ENCODE measurements around the gene ZMIZ1. TPM values are rescaled to one million over a fixed set of nuclear protein-coding genes. Genes with fewer than 3 reads are reported as not detected.
A peak's percentile ranks its signal among the peaks of the same experiment; 100 is the strongest.

Gene ZMIZ1
- total and polyA plus RNA-seq, 5 donors, result 38.0 to 83.1 (median 71.1) TPM

- Histone ChIP-seq H3K4me3 (ENCODE audit: low read length) (no peak overlapping the region), H3K27ac (ENCODE audit: low read length) (peak overlapping the region; percentile 93), H3K27me3 (ENCODE audit: control insufficient read depth, insufficient read depth) (no peaks in the 10 kb centered on the region), H3K4me1 (ENCODE audit: control insufficient read depth, insufficient read depth, low read length) (peaks cover 43% of the 10 kb centered on the region), H3K9me3 (ENCODE audit: control insufficient read depth, low read length) (no peaks in the 10 kb centered on the region)
- intact Hi-C loops (cut with DNase I), result no loop called here
- DNase-seq, result peak in 1 of 3 donors; percentile 52
- WGBS, result 96% methylated on average over 12 of the region's 12 CpGs
- ATAC-seq, result no peak
These were observed 93.3 kb downstream of the ZMIZ1 start for GRCh38 chr10:79162022-79162421.

DNA sequence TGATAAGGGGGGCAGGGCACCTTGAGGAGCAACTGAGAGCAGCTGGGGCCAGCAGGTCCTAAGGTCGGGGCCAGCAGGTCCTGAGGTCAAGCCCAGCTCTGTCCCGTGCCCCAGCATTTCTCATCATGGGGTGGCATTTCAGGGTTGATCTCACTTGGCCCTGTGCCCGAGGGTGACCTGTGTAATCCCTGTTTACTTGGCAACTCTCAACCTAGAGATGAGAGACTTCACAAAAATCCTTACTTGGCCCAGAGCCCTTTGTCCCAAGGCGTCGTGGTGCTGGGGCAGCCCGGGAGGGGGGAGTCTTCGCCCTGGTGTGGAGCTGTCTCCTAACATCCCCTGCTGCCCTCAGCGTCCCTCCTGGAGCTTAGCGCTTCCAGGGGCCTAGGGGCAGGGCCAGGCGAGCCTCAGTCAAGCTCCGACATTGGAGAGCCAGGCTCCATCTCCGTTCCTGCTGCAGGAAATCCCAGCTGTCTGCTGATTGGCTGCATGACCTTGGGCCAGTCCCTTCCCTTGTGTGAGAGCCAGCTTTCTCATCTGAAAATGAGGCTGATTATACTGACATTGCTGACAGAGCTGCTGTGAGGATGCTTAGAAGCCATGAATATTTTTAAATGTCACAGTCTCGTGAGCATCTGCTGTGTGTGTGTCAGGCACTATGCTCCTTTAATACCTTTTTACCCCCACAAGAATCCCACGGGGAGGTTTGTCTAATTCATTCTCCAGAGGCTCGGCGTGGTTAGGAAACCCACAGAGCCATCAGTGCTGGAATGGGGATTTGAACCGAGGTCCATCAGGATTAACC lies 94.3 kb downstream of the ZMIZ1 start:
- Histone ChIP-seq H3K4me3 (ENCODE audit: low read length) (no peak overlapping the region), H3K27me3 (ENCODE audit: control insufficient read depth, insufficient read depth) (no peaks in the 10 kb centered on the region), H3K9me3 (ENCODE audit: control insufficient read depth, low read length) (no peaks in the 10 kb centered on the region), H3K27ac (ENCODE audit: low read length) (no peak overlapping the region), H3K4me1 (ENCODE audit: control insufficient read depth, insufficient read depth, low read length) (peaks cover 34% of the 10 kb centered on the region)
- WGBS, result 59% methylated on average over 17 of the region's 17 CpGs
- DNase-seq, result peak in 1 of 3 donors; percentile 57
- no peak for ATAC-seq
- intact Hi-C loops (cut with DNase I), result no loop called here

DNA sequence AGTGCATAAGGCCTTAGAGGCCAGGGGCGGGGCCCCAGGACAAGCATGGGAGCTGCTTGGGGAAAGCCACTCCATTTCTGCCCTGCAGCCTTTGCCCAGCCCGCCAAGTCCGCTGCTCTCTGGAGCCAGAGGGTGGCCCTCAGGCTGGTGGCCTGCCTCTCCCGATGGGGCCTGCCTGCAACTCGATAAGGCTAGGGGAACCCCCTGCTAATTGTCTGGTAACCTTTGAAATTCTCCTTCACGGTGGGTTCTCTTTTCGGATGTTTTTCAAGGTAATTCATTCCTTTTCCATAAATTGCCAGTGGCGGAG lies 94.9 kb downstream of the ZMIZ1 start:
- no peak overlapping the region for H3K27ac ChIP-seq (ENCODE audit: low read length)
- H3K4me1 ChIP-seq (ENCODE audit: control insufficient read depth, insufficient read depth, low read length), result peaks cover 28% of the 10 kb centered on the region
- ATAC-seq (no peak), DNase-seq (peak in 1 of 3 donors; percentile 56)
- no peak overlapping the region for H3K4me3 ChIP-seq (ENCODE audit: low read length)
- H3K9me3 ChIP-seq (ENCODE audit: control insufficient read depth, low read length), result no peaks in the 10 kb centered on the region
- no peaks in the 10 kb centered on the region for H3K27me3 ChIP-seq (ENCODE audit: control insufficient read depth, insufficient read depth)
- intact Hi-C loops (cut with DNase I), result no loop called here
- WGBS, result 85% methylated on average over 8 of the region's 8 CpGs

DNA sequence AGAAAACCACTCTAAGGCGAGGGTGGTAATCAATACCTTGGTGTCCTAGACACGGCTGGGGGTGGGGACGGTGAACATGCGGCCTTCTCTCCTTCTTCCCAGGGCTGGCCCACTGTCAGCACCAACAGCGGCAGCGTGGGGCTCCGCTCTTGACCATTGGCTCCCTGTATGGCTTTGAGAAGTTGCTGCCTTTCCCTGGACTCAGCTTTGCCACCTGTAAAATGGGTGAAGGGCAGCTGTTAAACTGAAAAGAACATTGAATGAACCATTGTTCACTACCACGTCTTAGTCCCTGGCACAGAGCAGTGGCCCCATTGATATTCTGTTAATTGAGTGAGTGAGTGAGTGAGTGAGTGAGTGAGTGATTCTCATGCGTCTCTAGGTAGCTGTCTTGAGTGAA lies 95.3 kb downstream of the ZMIZ1 start:
- 90% methylated on average over 9 of the region's 9 CpGs for WGBS
- H3K27me3 ChIP-seq (ENCODE audit: control insufficient read depth, insufficient read depth), result no peaks in the 10 kb centered on the region
- peaks cover 24% of the 10 kb centered on the region for H3K4me1 ChIP-seq (ENCODE audit: control insufficient read depth, insufficient read depth, low read length)
- DNase-seq (no peak), ATAC-seq (no peak)
- no peaks in the 10 kb centered on the region for H3K9me3 ChIP-seq (ENCODE audit: control insufficient read depth, low read length)
- no peak overlapping the region for H3K4me3 ChIP-seq (ENCODE audit: low read length)
- no peak overlapping the region for H3K27ac ChIP-seq (ENCODE audit: low read length)
- intact Hi-C loops (cut with DNase I), result no loop called here

GRCh38 chr10:79165070-79165778 lies 96.5 kb downstream of the ZMIZ1 start:
- WGBS, result 42% methylated on average over 11 of the region's 11 CpGs
- Histone ChIP-seq H3K9me3 (ENCODE audit: control insufficient read depth, low read length) (no peaks in the 10 kb centered on the region), H3K4me3 (ENCODE audit: low read length) (no peak overlapping the region), H3K27me3 (ENCODE audit: control insufficient read depth, insufficient read depth) (no peaks in the 10 kb centered on the region), H3K27ac (ENCODE audit: low read length) (peak overlapping the region; percentile 86), H3K4me1 (ENCODE audit: control insufficient read depth, insufficient read depth, low read length) (peaks cover 14% of the 10 kb centered on the region)
- intact Hi-C loops (cut with DNase I), result no loop called here
- no peak for ATAC-seq
- no peak for DNase-seq

- no peaks in the 10 kb centered on the region for H3K27me3 ChIP-seq (ENCODE audit: control insufficient read depth, insufficient read depth)
- intact Hi-C loops (cut with DNase I), result no loop called here
- no peaks in the 10 kb centered on the region for H3K9me3 ChIP-seq (ENCODE audit: control insufficient read depth, low read length)
- ATAC-seq (peak; percentile 37 to 44), DNase-seq (peak in 1 of 3 donors; percentile 63)
- H3K27ac ChIP-seq (ENCODE audit: low read length), result peak overlapping the region; percentile 90
- WGBS, result 59% methylated on average over 7 of the region's 7 CpGs
- no peak overlapping the region for H3K4me3 ChIP-seq (ENCODE audit: low read length)
- peaks cover 7% of the 10 kb centered on the region for H3K4me1 ChIP-seq (ENCODE audit: control insufficient read depth, insufficient read depth, low read length)
These were observed 97.6 kb downstream of the ZMIZ1 start for GRCh38 chr10:79166312-79166721.

- Histone ChIP-seq H3K4me3 (ENCODE audit: low read length) (no peak overlapping the region), H3K9me3 (ENCODE audit: control insufficient read depth, low read length) (no peaks in the 10 kb centered on the region), H3K27ac (ENCODE audit: low read length) (peak overlapping the region; percentile 90), H3K27me3 (ENCODE audit: control insufficient read depth, insufficient read depth) (no peaks in the 10 kb centered on the region), H3K4me1 (ENCODE audit: control insufficient read depth, insufficient read depth, low read length) (peaks cover 7% of the 10 kb centered on the region)
- intact Hi-C loops (cut with DNase I), result no loop called here
- ATAC-seq (peak; percentile 54 to 55), DNase-seq (peak in 1 of 3 donors; percentile 77)
- WGBS, result 71% methylated on average over 10 of the region's 10 CpGs
These were observed 98.0 kb downstream of the ZMIZ1 start for GRCh38 chr10:79166741-79167140.

DNA sequence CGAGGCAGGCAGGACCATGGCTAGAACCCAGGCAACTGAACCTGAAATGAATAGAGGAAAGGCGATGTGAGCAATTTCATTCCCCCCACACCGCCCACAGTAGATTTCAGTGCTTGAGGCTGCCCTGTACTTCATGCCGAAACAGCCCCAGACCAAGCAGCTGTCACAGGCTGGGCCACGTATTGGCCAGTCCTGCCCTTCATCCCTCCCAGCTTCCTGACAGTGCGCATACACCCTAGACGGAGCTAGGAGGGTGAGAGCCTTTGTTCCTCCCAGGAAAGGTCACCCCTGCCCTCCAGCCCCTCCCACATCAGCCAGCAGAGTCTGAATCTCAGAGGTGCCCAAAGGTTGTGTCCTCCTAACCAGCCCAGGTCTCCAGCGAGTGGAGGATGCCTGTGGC lies 98.8 kb downstream of the ZMIZ1 start:
- 69% methylated on average over 8 of the region's 8 CpGs for WGBS
- H3K4me1 ChIP-seq (ENCODE audit: control insufficient read depth, insufficient read depth, low read length), result peaks cover 7% of the 10 kb centered on the region
- H3K9me3 ChIP-seq (ENCODE audit: control insufficient read depth, low read length), result no peaks in the 10 kb centered on the region
- no peaks in the 10 kb centered on the region for H3K27me3 ChIP-seq (ENCODE audit: control insufficient read depth, insufficient read depth)
- intact Hi-C loops (cut with DNase I), result no loop called here
- DNase-seq, result no peak
- H3K27ac ChIP-seq (ENCODE audit: low read length), result peak overlapping the region; percentile 90
- peak in 1 of 2 donors; percentile 7 for ATAC-seq
- no peak overlapping the region for H3K4me3 ChIP-seq (ENCODE audit: low read length)

- H3K27me3 ChIP-seq (ENCODE audit: control insufficient read depth, insufficient read depth), result no peaks in the 10 kb centered on the region
- H3K27ac ChIP-seq (ENCODE audit: low read length), result no peak overlapping the region
- H3K4me1 ChIP-seq (ENCODE audit: control insufficient read depth, insufficient read depth, low read length), result peaks cover 7% of the 10 kb centered on the region
- no peaks in the 10 kb centered on the region for H3K9me3 ChIP-seq (ENCODE audit: control insufficient read depth, low read length)
- WGBS, result 93% methylated on average over 5 of the region's 5 CpGs
- intact Hi-C loops (cut with DNase I), result no loop called here
- H3K4me3 ChIP-seq (ENCODE audit: low read length), result no peak overlapping the region
- no peak for ATAC-seq
- no peak for DNase-seq
These were observed 99.4 kb downstream of the ZMIZ1 start for GRCh38 chr10:79168210-79168609.

DNA sequence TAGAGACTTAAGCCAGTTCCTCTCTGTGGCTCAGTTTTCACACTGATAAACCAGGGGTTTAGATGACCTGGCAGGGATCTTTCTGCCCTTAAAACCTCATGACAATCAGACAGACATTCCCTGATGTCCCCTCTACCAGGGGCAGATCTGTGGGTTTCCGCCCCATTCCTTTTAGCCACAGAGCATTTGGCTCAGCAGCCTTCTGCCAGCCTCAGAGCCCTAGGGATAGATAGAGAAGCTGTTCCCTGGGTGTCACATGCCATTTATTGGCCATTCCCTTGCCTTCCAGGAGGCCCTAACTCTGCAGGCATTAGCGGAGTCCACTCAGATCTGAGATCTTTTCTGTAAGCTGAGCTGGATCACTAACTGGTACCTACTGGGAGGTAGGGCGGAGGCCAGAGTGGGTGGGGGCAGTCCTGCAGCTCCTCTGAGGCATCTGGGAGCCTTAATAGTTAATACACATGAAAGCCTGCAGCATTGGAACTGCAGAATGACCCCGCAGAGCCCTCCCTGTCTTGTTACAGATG lies 101.5 kb downstream of the ZMIZ1 start:
- no peak overlapping the region for H3K27ac ChIP-seq (ENCODE audit: low read length)
- peaks cover 12% of the 10 kb centered on the region for H3K4me1 ChIP-seq (ENCODE audit: control insufficient read depth, insufficient read depth, low read length)
- intact Hi-C loops (cut with DNase I), result no loop called here
- WGBS, result 85% methylated on average over 4 of the region's 4 CpGs
- no peaks in the 10 kb centered on the region for H3K9me3 ChIP-seq (ENCODE audit: control insufficient read depth, low read length)
- H3K4me3 ChIP-seq (ENCODE audit: low read length), result no peak overlapping the region
- no peak for ATAC-seq
- DNase-seq, result no peak
- no peaks in the 10 kb centered on the region for H3K27me3 ChIP-seq (ENCODE audit: control insufficient read depth, insufficient read depth)

DNA sequence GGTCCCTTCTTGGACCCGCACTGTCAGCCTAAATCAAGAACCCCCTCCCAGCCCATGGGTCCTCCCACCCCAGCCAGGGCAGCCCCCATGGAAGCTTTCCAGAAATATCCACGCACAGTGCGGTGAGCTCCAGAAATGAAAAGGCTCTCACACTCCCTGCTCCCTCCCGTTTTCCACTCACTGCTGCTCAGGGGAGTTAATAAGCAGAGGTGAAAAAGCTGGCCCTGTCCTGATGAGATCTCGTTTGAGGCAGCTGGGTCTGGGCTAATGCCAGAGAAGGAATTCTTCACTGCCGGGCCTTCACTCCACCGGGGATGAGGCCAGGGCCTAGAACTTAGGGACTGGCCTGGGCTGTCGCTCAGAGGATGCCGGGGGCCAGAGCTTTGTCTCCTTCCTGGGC lies 102.2 kb downstream of the ZMIZ1 start:
- H3K27me3 ChIP-seq (ENCODE audit: control insufficient read depth, insufficient read depth), result no peaks in the 10 kb centered on the region
- DNase-seq, result no peak
- no peak overlapping the region for H3K27ac ChIP-seq (ENCODE audit: low read length)
- no peak overlapping the region for H3K4me3 ChIP-seq (ENCODE audit: low read length)
- no peak for ATAC-seq
- H3K4me1 ChIP-seq (ENCODE audit: control insufficient read depth, insufficient read depth, low read length), result peaks cover 15% of the 10 kb centered on the region
- 51% methylated on average over 9 of the region's 9 CpGs for WGBS
- H3K9me3 ChIP-seq (ENCODE audit: control insufficient read depth, low read length), result no peaks in the 10 kb centered on the region
- intact Hi-C loops (cut with DNase I), result no loop called here
